HepG2 (cell line): Measurements from ENCODE around the gene MIB2.

ENCODE experiments used
- ATRX ChIP-seq: sonication (generic); formaldehyde crosslinking; IDR thresholded peaks from 2 replicates; pipeline ENCODE4 v1.4.0; 2020; ENCODE audit warnings: missing genetic modification reagents, borderline replicate concordance
- BHLHE40 ChIP-seq: IDR thresholded peaks from 2 replicates; pipeline ENCODE4 v1.6.1; 2011; ENCODE audit warnings: low read length, improper control_type of control experiment
- CTCF ChIP-seq: sonication (generic); formaldehyde crosslinking; IDR thresholded peaks from 2 replicates; pipeline ENCODE4 v1.5.0; 2020; ENCODE audit warnings: mild to moderate bottlenecking, missing genetic modification reagents, moderate library complexity
- DRAP1 ChIP-seq: IDR thresholded peaks from 2 replicates; pipeline ENCODE4 v1.6.1; 2016; ENCODE audit warnings: missing genetic modification reagents, missing compliant biosample characterization
- EED ChIP-seq: sonication (generic); formaldehyde crosslinking; IDR thresholded peaks from 2 replicates; pipeline ENCODE4 v1.5.0; 2020; ENCODE audit warnings: mild to moderate bottlenecking, missing genetic modification reagents
- NCOA2 ChIP-seq: sonication (generic); formaldehyde crosslinking; IDR thresholded peaks from 2 replicates; pipeline ENCODE4 v1.8.0; 2022; ENCODE audit warnings: inconsistent platforms
- NFE2L1 ChIP-seq: sonication (generic); formaldehyde crosslinking; IDR thresholded peaks from 2 replicates; pipeline ENCODE4 v1.4.0; 2020; ENCODE audit warnings: missing genetic modification reagents, mild to moderate bottlenecking, borderline replicate concordance
- NPAS2 ChIP-seq: sonication (generic); formaldehyde crosslinking; IDR thresholded peaks from 2 replicates; pipeline ENCODE4 v1.8.0; 2022; ENCODE audit warnings: mild to moderate bottlenecking, missing genetic modification reagents, borderline replicate concordance
- ZBTB26 ChIP-seq: IDR thresholded peaks from 2 replicates; pipeline ENCODE4 v1.6.1; 2016; ENCODE audit warnings: missing compliant biosample characterization, missing genetic modification reagents, borderline replicate concordance
- ZNF660 ChIP-seq: sonication (generic); formaldehyde crosslinking; IDR thresholded peaks from 2 replicates; pipeline ENCODE4 v1.5.1; 2020; ENCODE audit warnings: mild to moderate bottlenecking, low read depth, missing genetic modification reagents, borderline replicate concordance
- TF ChIP-seq, protein P1 (sequence below): conservative IDR thresholded peaks from 2 replicates; pipeline ENCODE4 v1.6.1; 2018; ENCODE audit warnings: missing genetic modification reagents

- TF ChIP-seq CTCF: peak; percentile 90
- TF ChIP-seq, protein P1, sequence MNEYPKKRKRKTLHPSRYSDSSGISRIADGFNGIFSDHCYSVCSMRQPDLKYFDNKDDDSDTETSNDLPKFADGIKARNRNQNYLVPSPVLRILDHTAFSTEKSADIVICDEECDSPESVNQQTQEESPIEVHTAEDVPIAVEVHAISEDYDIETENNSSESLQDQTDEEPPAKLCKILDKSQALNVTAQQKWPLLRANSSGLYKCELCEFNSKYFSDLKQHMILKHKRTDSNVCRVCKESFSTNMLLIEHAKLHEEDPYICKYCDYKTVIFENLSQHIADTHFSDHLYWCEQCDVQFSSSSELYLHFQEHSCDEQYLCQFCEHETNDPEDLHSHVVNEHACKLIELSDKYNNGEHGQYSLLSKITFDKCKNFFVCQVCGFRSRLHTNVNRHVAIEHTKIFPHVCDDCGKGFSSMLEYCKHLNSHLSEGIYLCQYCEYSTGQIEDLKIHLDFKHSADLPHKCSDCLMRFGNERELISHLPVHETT (CRISPR knock-in tag): 0 out of 2 replicates have a peak, but pooled peaks have one; percentile 32
- no peak for TF ChIP-seq ZNF660 (CRISPR knock-in tag)
- peak; percentile 42; the same call in 1 of the 2 replicates for TF ChIP-seq NCOA2 (CRISPR knock-in tag)
- TF ChIP-seq DRAP1 (CRISPR knock-in tag): peak; percentile 47; the same call in 1 of the 2 replicates
- TF ChIP-seq ZBTB26 (CRISPR knock-in tag): 0 out of 2 replicates have a peak, but pooled peaks have one; percentile 18
- TF ChIP-seq BHLHE40: 0 out of 2 replicates have a peak, but pooled peaks have one; percentile 4
- TF ChIP-seq ATRX (CRISPR knock-in tag): no peak
- TF ChIP-seq EED (CRISPR knock-in tag): no peak
- no peak for TF ChIP-seq NPAS2 (CRISPR knock-in tag)
- TF ChIP-seq NFE2L1 (CRISPR knock-in tag): no peak
Measured at GRCh38 chr1:1678581-1679380, 63.5 kb downstream of the MIB2 start.
